NCI-H69 (cell line): Measurements from ENCODE around the gene BRMS1.
A peak's percentile ranks its signal among the peaks of the same experiment; 100 is the strongest.
"Not testable (repeated sequence)": the region's sequence is repeated elsewhere in the genome, so short reads cannot be mapped to it uniquely, and the experiment has no call there.

Experiments used
- DNase-seq: peaks from one replicate; lab custom pipeline; 2025; lab: John Stamatoyannopoulos, UW

Gene BRMS1

DNA sequence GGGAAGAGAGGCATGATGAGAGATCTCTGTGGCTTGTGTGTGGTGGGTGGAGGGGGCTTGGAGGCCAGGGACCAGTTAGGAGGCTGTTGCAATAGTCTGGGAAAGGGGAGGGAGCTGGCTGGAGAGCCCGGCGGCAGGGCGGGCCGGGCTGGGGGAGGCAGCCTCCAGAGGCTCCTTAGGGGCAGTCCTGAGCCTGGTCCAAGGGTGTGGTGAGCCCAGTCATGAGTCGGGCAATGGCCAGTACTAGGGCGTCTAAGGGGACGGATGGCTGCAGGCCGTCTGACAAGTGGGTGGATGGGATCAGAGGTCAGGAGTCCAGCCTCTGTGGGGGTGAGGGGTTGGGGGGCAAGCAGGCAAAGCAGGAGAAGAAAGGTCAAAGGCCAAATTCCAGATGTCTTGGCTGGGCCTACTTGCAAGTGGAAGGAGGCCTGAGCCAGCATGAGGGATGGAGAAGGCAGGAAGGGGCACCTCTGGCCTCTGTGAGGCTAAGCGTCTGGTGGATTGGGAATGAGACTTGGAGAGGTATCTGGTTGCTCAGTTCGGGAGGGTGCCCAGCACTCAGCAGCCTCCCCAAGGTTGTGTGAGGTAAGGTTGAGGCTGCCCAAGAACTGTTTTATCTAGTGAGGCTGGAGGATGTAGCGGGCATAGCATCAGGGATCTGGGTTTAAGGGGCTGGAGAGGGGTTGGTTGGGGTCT, 22.0 kb downstream of the BRMS1 start:
- DNase-seq: no peak

DNA sequence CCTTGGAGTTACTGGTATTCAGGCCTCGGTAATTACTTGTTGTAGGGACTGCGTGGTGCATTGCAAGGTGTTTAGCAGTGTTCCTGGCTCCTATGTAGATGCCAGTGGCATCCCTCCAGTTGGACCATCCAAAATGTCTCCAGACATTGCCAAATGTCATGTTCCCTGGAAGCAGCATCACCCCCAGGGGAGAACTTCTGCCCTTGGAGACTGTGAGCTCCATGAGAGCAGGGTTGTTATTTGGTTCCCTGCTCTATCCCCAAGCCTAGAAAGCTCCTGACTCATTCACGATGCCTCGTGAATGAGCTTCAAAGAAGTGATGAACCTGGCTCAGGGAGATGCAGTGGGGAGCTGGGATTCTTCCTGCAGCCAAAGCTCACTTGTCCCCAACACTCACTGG, 23.3 kb downstream of the BRMS1 start:
- DNase-seq: no peak

DNA sequence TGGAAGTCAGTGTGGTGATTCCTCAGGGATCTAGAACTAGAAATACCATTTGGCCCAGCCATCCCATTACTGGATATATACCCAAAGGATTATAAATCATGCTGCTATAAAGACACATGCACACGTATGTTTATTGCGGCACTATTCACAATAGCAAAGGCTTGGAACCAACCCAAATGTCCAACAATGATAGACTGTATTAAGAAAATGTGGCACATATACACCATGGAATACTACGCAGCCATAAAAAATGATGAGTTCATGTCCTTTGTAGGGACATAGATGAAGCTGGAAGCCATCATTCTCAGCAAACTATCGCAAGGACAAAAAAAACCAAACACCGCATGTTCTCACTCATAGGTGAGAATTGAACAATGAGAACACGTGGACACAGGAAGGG, 24.2 kb downstream of the BRMS1 start:
- not testable (repeated sequence) for DNase-seq

DNA sequence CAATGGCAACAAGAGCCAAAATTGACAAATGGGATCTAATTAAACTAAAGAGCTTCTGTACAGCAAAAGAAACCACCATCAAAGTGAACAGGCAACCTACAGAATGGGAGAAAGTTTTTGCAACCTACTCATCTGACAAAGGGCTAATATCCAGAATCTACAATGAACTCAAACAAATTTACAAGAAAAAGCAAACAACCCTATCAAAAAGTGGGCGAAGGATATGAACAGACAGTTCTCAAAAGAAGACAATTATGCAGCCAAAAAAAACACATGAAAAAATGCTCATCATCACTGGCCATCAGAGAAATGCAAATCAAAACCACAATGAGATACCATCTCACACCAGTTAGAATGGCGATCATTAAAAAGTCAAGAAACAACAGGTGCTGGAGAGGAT, 24.6 kb downstream of the BRMS1 start:
- not testable (repeated sequence) for DNase-seq

DNA sequence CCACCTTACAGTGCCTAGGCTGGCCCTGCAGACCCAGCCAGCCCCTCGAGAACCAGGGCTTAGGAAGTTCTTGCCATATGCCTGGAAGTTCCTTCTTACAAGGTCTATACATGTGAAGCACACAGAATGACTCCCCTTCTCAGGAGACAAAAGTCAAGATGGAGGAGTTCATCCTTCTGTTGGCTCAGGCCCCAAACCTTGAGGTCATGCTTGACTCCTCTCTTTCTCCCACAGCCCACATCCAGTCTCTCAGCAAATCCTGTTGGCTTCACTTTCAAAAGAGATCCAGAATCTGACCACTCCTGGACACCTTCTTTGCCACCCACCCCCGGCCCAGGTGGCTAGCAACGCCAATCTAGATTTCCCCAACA, 26.3 kb downstream of the BRMS1 start:
- no peak for DNase-seq

DNA sequence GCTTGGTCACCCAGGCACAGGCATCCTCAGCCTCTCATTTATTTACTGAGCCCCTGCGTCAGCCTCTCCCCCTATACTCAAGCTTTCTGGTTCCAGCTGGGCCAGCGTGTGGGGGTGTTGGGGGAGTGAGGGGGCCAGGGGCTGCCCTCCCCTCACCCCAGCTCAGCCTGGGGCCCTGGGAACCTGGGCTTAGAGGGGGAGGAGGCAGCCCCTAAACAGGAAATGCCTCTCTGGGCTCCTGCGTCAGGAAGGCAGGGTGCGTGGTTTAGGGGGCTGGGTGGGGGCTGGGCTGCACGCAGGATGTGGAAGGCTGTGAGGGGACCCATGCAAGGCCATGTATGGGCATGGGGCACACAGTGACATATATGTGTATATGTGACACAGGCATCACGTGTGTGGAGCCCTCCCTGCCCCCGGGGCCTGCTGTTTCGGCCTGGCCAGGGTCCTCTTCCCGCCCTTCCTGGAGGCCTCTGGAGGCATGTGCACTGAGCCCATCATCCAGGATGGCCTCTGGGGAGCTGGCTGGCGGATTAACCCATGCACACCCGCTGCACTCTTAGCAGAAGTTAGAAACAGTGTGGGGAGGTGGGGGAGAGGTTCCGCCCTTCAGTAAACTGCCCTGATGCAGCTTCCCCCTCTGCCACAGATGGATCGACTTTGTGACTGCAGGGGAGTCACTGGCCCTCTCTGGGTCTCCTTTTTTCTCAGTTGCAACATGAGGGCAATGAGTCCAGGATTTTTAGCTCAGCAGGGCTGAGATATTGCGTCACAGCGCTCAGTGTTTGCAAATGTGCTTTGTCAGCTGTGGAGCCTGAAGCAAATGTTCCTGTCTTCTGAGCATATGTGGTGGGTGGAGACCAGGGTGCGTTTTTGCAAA, 26.9 kb downstream of the BRMS1 start:
- peak; percentile 40 for DNase-seq

DNA sequence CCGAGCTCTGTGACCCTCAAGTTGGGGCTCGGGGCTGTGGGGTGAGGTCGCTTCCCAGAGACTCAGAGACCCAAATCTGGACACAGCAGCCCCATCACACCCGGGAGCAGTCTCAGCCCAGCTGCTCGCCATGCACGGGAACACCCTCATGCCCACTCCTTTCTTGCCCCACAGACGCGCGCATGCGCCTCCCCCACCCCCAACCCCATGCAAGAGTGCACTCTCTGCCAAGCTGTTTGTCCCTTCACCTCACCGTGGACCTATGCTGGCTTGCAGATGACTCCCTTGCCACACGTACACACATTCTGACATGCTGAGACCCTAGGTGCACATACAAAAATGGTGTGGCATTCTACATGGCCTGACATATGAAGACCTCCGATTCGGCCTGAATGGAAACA, 27.6 kb downstream of the BRMS1 start:
- DNase-seq: peak; percentile 45

DNA sequence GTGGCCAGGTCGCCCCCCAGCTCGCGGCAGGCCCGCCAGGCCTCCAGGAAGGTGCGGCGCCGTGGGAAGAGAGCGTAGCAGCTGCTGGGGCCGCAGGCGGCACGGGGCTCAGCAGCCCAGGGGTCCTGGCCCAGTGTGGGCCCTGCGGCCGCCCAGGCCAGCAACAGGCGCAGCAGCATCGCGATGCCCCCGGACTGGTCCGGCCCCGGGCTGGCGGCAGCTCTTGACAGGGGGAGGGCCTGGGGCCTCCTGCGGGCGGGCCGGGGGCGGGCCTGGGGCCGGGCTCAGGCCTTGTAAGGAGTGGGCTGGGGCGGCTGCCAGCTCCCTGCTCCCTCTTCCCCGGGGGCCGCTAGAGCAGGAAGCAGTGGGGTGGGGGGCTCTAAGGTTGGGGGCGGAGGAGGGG, 28.1 kb downstream of the BRMS1 start, which contains the start of gene CD248:
Gene CD248, minus strand, starts transcription at position 196 of the 403 bp plus-strand sequence. Its CDS starts 17 bp downstream, at position 179.
- peak; percentile 79 for DNase-seq

DNA sequence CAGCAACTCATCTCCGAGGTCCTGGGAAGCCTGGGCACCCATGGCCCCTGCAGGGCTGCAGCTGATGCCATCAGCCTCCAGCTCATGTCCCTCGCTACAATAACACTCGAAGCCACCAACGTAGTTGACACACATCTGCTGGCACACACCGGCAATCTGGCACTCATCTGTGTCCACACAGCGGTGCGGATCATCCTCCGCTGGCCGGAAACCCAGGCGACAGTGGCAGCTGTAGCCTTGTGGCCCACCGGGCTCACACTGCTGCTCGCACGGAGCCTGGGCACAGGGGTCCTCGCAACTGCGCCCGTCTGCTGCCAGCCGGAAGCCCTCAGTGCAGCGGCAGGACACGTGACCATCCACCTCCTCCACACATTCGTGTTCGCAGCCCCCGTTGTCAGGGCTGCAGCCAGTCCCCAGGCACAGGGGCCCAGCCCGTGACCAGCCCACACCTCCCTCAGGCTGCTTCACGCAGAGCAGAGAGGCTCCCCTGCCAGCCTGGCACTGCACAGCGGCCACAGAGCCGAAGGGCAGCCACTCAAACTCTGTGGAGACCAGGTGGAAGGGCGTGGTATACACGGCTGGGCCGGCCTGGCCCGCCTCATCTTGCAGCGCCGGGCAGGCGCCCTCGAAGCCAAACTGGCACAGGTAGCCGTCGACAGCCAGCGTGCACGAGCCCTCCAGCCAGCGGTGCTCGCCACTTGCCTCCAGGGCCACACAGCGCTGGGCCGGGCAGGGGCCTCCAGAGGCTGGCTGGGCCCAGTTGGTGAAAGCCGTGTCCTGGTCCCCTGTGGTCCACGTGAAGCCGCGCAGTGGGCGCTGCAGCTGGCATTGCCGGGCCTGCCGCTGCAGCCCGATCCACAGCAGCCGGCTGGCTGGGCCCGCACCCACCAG, 28.7 kb downstream of the BRMS1 start:
- peak; percentile 86 for DNase-seq

DNA sequence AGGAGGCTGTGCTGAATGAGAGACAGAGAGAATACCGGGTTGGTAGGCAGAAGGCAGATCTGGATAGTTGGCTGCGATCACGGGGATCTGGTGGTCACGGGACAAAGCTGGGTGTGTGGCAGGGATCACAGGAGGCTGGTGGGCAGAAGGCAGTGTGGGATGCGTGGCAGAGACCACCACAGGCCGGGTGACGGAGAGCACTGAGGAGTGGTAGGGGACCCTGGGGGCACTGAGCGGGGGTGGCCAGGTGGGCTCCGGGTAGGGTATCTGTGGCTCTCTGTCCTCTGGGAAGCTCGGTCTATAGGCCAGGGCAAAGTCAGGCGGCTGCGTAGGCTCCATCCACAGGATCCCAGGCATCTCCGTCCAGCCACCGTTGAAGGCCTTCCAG, 29.4 kb downstream of the BRMS1 start:
- DNase-seq: no peak

DNA sequence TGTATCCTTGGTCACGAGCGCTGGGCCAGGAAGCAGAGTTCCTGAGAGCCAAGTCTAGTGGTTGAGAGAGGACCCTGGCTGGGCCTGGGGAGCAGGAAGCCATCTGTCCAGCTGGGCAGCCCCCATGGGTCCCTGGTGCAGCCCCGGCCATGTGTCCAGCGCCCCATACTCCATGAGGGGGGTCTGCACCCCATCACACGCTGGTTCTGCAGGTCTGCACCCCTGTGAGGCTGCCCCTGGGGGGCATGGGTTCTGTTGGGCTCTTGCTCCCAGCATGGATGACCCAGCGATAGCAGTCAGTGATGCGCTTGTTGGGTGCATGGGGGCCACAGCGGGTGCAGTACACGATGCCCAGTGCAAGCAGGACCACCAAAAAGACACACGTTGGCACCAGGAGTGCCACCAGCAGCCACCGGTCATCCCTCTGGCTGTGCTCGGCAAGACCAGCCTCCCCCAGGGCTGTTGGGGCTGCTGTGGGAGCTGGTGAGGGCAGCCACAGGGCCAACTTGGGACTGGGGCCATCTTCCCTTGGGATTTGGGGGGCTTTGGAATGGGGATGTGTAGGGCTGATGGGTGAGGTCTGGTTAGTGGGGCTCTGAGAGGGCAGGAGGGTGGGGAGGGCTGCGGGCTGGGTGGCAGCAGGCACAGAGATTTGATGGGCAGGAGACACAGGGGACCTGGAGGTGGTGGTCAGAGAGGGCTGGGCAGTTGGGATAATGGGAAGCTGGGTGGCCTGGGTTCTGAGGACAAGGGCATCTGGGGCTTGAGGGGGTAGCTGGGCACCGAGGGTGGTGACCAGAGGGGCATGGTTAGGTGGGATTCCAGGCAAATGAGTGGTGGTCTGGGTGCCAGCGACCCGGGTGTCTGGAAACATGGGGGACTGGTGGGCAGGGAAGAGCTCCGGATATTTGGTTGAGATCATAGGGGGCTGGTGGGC, 30.1 kb downstream of the BRMS1 start:
- DNase-seq: no peak

DNA sequence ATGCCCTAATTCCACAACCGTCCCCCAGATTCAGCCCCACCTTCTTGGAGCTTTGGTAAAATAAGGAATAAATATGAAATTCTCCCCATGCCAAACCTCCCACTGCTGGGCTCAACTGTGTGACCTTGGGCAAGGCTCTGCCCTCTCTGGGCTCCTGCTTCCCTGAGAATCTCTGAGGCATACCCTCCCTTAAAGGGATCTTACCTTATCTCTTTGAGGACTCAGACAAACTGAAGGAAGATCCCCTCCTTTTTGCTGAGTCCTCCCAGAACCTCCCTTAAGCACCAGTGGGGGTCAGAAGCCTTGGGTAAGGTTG, 30.8 kb downstream of the BRMS1 start:
- no peak for DNase-seq

DNA sequence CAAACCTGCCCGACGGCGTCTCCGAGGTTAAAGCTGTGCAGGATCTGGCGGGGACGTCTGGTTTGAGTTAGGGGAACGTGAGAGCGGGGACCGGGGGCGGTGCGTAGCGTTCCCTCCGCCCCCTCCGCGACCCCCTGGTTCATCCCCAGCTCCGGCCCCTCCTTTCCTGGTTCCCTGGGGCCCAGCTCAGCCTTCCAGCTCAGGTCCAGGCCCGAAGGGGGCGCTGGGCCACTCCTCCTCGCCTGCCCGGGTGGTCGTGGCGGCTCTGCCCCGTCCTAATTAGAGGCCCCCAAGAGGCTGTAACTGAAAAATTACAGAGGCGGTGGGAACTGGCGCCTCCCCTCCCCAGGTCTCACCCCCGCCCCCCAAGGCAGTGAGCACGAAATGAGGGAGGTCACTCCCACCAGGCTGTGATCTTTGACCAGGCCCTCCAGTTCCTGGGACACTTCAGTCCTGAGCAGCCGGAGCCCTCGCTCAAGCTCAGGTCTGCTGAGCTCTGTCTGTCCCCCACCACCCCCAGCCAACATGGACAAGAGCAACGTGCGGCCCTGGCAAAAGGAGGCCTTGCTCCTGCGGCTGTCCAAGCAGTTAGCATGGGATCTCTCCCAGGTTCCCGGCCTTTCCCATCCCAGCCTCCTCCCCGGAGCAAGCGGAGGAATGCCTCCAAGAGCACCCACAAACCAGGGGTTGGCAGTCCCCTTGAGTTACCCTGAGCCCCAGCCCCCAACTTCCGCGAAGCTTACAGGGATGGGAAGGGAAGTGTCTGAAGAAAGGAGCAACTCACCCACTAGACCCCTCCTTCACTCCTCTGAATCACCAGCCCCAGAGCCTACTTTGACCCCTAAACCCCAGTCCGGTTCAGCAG, 31.4 kb downstream of the BRMS1 start:
- no peak for DNase-seq

DNA sequence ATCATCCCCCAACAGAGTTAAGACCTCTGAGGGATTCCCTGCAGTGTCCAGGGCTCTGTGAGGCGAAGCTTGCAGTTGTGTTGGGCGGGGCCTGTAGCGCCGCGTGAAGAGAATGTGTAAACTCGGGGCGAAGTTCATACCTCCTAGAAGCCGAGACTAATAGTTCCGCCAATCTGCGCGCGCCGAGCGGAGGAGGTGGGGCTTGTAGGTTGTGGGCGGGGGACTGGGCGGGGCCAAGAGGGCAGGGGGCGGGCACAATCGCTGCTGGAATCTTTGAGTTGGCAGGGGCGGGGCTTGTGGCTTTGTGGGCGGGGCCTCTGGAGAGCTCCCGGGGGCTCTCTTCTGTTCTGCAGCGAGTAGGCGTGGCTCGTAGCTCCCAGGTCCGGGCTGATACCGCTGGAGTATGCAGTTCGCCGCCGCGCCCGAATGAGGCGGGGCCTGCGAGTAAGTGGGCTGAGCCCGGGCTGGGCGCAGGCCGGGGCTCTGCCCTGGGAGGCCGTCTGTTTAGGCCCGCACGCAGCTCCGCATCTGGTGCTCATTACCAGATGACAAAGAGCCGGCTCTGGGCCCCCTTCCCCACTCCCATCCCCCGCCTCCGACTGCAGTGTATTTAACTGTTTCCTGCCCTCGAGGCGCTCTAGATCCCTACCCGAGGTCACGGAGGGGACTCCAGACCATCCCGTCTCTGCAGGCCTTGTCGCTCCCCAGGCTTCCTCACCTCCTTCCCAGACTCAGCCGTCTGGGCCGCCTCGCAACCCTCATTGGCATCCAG, 32.2 kb downstream of the BRMS1 start:
- peak; percentile 99 for DNase-seq

DNA sequence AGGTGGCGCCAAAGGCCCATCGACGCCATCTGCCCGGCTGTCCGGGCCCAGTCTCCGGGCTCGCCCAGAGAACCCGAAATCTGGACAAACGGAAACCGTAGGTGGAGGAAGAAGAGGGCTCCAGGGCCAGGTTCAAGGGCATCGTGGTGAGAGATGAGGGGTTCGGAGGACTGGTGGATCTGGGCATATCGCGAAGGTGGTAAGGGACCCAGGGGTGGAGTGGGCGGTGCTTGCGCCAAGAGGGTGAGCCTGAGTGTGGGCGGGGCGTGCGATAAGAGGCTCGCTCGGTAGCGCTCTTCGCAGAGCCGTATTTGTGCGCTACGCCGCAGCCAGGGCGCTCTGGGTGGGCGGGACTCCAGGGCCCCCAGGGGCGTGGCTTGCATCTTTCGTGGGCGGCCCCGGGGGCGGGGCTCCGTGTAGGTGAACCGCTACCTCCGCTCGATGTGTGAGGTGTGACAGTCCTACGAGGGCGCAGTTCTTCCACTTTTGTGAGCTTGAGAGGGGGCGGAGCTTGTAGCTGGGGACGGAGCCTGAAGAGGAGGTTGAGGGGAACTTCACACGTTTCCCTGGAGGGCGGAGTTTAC, 32.8 kb downstream of the BRMS1 start:
- DNase-seq: peak; percentile 98

DNA sequence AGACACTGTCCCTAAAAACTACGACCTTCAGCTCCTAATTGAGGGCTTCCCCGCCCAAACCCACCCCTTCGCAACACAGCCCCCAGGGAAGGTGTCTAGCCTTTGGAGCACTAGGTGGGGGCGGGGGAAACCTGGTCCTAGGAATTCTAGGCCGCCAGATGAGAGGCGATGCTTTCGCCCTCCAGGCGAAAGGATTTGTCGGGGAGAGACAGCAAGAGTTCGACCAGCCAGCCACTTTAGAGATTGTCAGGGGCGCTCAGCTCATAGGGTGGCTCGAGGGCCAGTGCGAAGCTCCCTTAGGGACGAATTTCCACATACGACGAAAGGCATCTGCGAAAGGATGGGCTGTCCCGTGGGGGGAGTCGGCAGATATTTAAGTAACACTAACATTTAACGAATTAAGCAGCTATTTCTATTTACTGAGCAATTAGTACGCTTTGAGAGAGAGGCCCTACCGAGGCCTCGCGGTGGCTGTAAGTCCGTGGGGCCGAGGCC, 33.4 kb downstream of the BRMS1 start:
- DNase-seq: peak; percentile 62

DNA sequence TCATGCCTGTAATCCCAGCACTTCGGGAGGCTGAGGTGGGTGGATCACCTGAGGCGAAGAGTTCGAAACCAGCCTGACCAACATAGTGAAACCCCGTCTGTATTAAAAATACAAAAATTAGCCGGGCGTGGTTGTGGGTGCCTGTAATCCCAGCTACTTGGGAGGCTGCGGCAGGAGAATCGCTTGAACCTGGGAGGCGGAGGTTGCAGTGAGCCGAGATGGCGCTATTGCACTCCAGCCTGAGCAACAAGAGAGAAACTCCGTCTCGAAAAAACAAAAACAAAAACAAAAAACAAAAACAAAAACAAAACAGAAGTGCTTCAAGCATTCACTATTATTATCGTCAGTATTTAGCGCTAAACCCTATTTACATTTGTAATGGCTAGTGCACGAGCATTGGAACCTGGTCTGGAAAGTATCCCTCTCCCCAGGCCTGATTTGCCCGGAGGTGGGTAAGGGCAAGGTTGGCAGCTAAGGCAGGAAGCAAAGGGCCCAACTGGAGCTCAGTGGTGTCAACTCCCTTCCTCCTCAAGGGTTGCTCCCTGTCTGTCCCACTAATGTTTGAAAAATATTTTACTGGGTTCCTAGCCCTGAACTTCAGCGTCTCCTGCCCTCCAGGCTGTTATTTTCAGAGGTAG, 34.0 kb downstream of the BRMS1 start:
- not testable (repeated sequence) for DNase-seq

DNA sequence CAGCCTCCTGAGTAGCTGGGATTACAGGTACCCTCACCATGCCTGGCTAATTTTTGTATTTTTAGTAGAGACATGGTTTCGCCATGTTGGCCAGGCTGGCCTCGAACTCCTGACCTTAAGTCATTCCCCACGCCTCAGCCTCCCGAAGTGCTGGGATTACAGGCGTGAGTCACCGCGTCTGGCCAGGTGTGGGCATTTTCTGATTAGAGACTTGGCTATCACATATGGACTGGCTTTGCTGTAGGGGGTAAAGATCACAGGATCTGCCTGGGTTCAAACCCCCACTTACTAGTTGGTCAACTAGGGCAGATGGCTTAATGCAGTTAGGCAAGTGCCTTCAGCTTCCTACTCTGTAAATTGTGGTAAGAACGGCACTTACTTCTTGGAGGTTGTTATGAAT, 34.6 kb downstream of the BRMS1 start:
- DNase-seq: no peak

DNA sequence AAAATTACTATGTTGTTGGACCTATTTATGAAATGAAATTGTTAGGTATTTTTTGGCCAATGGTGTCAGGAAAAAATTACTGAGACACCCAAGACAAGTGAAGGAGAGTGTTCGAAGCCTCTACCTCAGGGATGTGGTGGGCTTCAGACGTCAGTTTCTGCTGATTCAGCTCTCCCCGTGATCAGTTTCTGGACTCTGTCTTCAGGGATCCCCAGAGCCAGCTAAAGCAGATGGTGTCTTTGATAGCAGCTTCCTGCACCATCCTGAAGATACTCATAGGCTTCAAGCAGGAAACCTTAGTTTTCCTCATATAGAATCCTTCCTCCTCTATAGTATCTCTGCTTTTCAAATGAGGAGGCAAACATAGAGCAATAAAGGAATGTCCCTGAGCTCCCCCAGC, 35.4 kb downstream of the BRMS1 start:
- DNase-seq: no peak
